Measurements from ENCODE around the gene METTL8.

DNA sequence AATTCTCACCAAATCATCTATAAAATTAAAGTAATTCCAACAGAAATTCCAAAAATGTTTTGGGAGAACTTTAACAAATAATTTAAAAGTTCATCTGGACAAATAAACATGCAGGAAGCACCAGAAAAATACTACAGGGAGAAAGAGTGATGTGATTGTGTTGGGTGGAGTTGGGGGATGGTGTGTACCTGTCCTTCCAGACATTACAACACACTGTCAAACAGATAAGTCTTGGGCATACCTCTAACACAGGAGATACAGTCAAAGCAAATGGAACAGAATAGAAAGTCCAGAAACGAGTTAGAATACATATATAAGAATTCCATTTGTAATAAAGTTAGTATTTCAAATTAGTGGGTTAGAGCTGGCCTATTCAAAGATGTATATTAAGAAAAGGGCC is 22.6 kb downstream of the METTL8 start:
- TF ChIP-seq, protein P1, sequence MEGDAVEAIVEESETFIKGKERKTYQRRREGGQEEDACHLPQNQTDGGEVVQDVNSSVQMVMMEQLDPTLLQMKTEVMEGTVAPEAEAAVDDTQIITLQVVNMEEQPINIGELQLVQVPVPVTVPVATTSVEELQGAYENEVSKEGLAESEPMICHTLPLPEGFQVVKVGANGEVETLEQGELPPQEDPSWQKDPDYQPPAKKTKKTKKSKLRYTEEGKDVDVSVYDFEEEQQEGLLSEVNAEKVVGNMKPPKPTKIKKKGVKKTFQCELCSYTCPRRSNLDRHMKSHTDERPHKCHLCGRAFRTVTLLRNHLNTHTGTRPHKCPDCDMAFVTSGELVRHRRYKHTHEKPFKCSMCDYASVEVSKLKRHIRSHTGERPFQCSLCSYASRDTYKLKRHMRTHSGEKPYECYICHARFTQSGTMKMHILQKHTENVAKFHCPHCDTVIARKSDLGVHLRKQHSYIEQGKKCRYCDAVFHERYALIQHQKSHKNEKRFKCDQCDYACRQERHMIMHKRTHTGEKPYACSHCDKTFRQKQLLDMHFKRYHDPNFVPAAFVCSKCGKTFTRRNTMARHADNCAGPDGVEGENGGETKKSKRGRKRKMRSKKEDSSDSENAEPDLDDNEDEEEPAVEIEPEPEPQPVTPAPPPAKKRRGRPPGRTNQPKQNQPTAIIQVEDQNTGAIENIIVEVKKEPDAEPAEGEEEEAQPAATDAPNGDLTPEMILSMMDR (IDR thresholded peaks at IDR 0.05), result no peak
- no peak for TF ChIP-seq POLR2A (IDR thresholded peaks at IDR 0.05)
